ENCODE measurements around the gene NABP2. TPM values are rescaled to one million over a fixed set of nuclear protein-coding genes. Genes with fewer than 3 reads are reported as not detected.
A peak's percentile ranks its signal among the peaks of the same experiment; 100 is the strongest.

The NABP2 gene
- total and polyA plus RNA-seq, 2 of the 4 experiments (the other 2 are of a cell fraction) = 29.2 to 37.4 TPM

DNA sequence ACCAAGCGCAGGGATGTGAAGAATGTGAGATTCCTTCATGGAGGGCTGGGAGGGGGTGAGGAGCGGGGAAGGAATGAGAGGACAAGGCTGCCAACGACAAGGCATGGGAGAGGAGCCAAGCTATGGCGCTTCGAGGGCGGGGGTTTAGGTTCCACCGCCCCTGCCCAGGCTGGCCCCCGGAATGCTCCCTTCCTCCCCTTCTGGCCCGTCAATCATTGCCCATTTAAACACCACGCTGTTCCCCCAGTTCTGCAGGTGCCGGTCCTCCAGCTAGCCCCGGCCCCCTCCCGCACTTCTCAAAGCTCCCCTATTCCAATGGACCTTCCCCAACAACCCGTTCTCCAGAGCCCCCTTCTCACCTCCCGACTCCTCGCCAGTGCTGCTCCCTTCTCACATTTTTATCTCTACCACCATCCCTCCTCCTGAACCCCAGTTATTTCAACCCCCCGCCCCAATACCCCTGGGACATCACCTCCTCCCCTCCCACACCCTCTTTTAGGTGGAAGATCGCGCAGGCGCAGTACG, 2.8 kb upstream of the NABP2 start:
- TF ChIP-seq BHLHE40 (IDR thresholded peaks at IDR 0.05; ENCODE audit: low read depth, low read length) (peak; percentile 65), RCOR1 (IDR thresholded peaks at IDR 0.05; ENCODE audit: insufficient replicate concordance, low read length) (no peak), MAZ (IDR thresholded peaks at IDR 0.05; ENCODE audit: borderline replicate concordance, low read depth, low read length) (peak; percentile 86; the same call in 1 of the 2 replicates)
- peak overlapping the region; percentile 95 for H2AK9ac ChIP-seq (replicated peaks; ENCODE audit: low read depth, low read length, poor library complexity)
- peak overlapping the region; percentile 94 for H2BK5ac ChIP-seq (ENCODE audit: low read depth, low read length, poor library complexity, severe bottlenecking)
- H4K8ac ChIP-seq (ENCODE audit: low read depth in 2 of 2, low read length in 2 of 2) = peak overlapping the region; percentile 74 to 84; a peak in 3 of 4 replicates
- peaks cover 16% of the 10 kb centered on the region for H3K9me1 ChIP-seq (ENCODE audit: insufficient read depth, low read length)
- peak; percentile 73 for DNase-seq
- H4K91ac ChIP-seq (ENCODE audit: insufficient read depth, low read depth, low read length) = peak overlapping the region; percentile 96
- 0% methylated on average over 9 of the region's 21 CpGs; no CpG with 5 or more reads in 1 of the 2 experiments for WGBS, 2 experiments (ENCODE audit: extremely low coverage in 2 of 2, insufficient read length in 1 of 2)
- peak overlapping the region; percentile 98 for H3K4ac ChIP-seq (ENCODE audit: low read depth, low read length)
- H3K4me1 ChIP-seq (ENCODE audit: control insufficient read depth, insufficient read depth, low read length) = peaks cover 4% of the 10 kb centered on the region; the same call in 1 of the 2 replicates
- H3K4me2 ChIP-seq (ENCODE audit: low read depth, low read length) = peak overlapping the region; percentile 93
- H3K27ac ChIP-seq (ENCODE audit: insufficient read depth, low read length) = peak overlapping the region; percentile 95
- no peaks in the 10 kb centered on the region for H3K9me3 ChIP-seq (ENCODE audit: control insufficient read depth, insufficient read depth, low read length)
- H3K36me3 ChIP-seq (ENCODE audit: control insufficient read depth, insufficient read depth, low read length) = peaks cover 9% of the 10 kb centered on the region
- H4K20me1 ChIP-seq (ENCODE audit: insufficient read depth, low read length) = peaks cover 10% of the 10 kb centered on the region; the same call in 1 of the 2 replicates
- intact Hi-C loops (cut with micrococcal nuclease) (loop anchor here (2.0 kb wide), 2 partner anchors 14 to 62 kb away; partner anchors contain the start of gene MYL6), dilution Hi-C loops (cut with HindIII; ENCODE audit: low sequenced_read_pairs, unreplicated experiment) (no loop called here), in situ Hi-C loops (cut with MboI; ENCODE audit: low sequenced_read_pairs) (no loop called here)
- H3K27me3 ChIP-seq (ENCODE audit: control insufficient read depth, insufficient read depth, low read length) = no peaks in the 10 kb centered on the region
- H2AFZ ChIP-seq (replicated peaks; ENCODE audit: low read length, poor library complexity) = peak overlapping the region; percentile 87
- H3K14ac ChIP-seq (replicated peaks; ENCODE audit: low read depth, low read length) = peak overlapping the region; percentile 98
- H3K79me1 ChIP-seq (ENCODE audit: low read depth in 1 of 2, low read length in 2 of 2) = peaks cover 26 to 53% of the 10 kb centered on the region in 2 experiments
- H3K4me3 ChIP-seq (ENCODE audit: insufficient read depth, low read depth, low read length) = peak overlapping the region; percentile 79
- H2BK15ac ChIP-seq (ENCODE audit: low read depth, low read length) = peak overlapping the region; percentile 67; the same call in 2 of the 3 replicates
- H3K23ac ChIP-seq (ENCODE audit: low read depth, low read length) = peak overlapping the region; percentile 87
- peak overlapping the region; percentile 88 for H3K18ac ChIP-seq (ENCODE audit: low read depth, low read length)
- H2AK5ac ChIP-seq (ENCODE audit: low read depth, low read length) = peak overlapping the region; percentile 92
- H3K56ac ChIP-seq (ENCODE audit: extremely low read depth, insufficient read depth, low read length) = peak overlapping the region; percentile 93
- H3K9ac ChIP-seq (ENCODE audit: low read depth, low read length) = peak overlapping the region; percentile 95
- peak overlapping the region; percentile 81 for H2BK120ac ChIP-seq (ENCODE audit: low read depth, low read length)
- TSS peak; percentile 81 for BruUV-seq (replicated peaks)
- no peak overlapping the region for H2BK20ac ChIP-seq (ENCODE audit: low read depth, low read length)
- ATAC-seq (ENCODE audit: low read depth) = peak; percentile 28
- CTCF ChIA-PET = interaction anchor here (0.6 to 2.0 kb wide), 12 partner anchors 13 to 1623 kb away, joined by 3 to 22 read pairs (median 4); partner anchors contain the start of gene SMARCC2
- POLR2A ChIA-PET (ENCODE audit: unreplicated experiment) = interaction anchor here (0.6 to 1.7 kb wide), 7 partner anchors 7 to 1940 kb away, joined by 3 to 5 read pairs (median 4); partner anchors contain the start of genes ANKRD52 and SMARCC2
- H4K5ac ChIP-seq (ENCODE audit: low read depth, low read length) = peak overlapping the region; percentile 60
